Hematopoietic multipotent progenitor cell treated with erythropoietin and hydrocortisone succinate and interleukin-3 and kit ligand, for 8 days (in vitro differentiated cells): ENCODE measurements around the gene LZTS3.
"Not testable (repeated sequence)": the region's sequence is repeated elsewhere in the genome, so short reads cannot be mapped to it uniquely, and the experiment has no call there.

Experiments used
- DNase-seq: peaks from one replicate; pipeline ENCODE4 v3.0.0-alpha.2; 2015

LZTS3 gene

DNA sequence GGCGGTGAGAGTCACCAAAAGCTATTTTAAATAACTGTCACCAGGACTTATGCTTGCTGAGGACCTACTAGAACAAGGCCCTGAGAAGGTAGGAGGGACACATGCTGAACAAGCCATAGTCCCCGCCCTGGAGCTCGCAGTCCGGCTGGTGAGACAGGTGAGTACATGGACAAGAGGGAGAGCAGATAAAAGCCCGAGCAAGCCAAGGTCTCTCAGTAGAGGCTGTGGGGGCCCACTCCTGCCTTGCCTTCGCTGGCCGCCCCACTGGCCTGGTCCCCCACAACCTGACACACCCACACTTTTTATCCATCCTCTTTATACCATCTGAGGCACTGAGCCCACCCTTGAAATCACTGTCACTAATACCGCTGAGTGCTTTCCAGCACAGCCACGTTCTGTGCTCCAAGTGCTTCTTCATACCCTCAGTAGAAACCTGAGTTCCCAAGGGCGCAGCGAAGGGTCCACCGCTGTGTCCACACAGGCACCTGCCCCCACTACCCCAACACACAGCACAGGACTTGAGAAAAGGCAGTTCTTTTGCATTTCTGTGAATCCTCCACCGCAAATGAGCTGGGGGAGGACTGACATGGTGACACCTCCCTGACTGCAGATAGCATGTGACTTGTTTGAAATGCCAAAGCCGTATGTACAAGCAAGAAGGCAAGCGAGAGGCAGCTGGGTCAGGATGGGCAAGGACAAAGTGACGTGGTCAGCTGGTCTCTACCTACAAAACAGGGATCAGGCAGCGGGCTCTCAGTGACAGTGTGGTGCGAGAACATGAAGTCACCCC is 19.1 kb upstream of the LZTS3 start:
- no peak for DNase-seq

DNA sequence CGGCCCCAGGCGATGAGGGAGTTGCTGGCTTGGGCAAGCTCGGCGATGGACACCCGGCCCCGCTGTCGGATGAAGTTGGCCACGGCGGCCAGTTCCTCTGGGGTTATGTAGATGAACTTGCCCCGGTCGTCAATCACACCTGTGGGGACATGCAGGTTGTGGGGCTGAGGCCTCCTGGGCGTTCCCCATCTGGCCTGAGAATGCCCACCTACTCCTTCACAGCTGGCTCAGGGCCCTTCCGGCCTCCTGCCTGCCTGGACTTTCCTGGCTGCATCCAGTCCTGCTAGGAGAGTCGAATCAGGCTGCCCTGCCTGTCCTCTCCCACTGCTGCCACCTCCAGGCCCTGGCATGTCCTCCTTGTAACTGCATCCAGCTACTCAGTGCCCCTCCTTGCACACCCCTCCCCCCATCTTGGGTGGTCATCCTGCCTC is 17.3 kb upstream of the LZTS3 start:
- no peak for DNase-seq

DNA sequence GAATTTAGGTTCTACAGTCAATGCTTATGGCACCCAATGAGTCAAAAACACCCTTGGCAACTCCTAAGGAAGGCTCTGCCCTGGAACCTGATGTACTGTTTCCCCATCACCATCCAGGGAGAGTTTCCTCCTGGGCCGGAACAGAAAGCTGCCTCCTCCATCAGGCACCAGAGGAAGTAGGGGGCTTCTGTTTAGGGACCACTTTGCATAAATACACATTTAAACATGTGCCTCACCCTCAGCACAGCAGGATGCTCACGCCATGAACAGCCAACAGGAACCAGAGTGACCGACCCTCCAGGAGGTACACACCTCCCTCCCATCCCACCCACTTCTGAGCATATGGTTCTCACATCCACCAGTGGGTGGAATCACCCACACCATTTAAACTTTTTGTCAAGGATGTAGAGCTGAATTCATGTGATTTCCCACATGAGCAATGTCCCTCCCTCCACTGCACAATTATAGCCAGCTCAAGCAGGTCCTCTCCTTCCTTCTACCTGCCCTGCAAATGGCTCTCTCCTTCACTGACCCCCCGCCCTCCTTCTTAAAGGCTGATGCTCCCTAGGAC is 16.3 kb upstream of the LZTS3 start:
- DNase-seq, result no peak

DNA sequence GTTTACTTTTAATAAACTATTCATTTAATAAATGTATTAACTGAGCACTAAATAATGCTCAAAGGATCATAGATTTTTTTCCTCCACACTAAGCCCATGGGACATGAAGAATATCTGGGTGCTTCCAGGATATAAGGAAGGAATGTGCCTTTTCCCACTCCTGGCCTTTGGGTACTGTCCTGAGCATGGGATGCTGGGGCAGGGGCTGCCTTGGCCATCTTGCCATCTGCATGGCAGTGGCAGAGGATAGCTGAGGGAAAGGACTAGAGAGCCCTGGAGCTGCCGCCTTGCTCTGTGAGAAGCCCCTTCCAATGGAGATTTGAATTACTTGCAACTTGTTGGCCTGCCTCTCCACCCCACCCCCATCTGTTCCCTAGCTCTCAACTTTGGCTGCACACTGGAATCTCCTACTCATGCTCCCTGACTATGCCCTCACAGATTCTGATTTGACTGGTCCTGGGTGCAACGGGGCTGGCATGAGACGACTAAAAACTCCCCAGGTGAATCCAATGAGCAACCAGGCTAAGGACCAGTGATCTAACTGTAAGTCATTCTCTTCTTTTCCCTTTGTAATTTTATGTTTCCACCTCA is 15.6 kb upstream of the LZTS3 start:
- no peak for DNase-seq

DNA sequence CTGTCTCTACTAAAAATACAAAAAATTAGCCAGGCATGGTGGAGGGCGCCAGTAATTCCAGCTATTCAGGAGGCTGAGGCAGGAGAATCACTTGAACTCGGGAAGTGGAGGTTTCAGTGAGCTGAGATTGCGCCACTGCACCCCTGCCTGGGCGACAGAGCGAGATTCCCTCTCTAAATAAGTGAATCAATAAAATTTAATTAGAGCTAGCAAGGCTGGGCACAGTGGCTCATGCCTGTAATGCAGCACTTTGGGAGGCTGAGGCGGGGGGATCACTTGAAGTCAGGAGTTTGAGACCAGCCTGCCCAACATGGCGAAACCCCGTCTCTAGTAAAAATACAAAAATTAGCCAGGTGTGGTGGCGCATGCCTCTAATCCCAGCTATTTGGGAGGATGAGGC is 14.5 kb upstream of the LZTS3 start:
- DNase-seq, result not testable (repeated sequence)

DNA sequence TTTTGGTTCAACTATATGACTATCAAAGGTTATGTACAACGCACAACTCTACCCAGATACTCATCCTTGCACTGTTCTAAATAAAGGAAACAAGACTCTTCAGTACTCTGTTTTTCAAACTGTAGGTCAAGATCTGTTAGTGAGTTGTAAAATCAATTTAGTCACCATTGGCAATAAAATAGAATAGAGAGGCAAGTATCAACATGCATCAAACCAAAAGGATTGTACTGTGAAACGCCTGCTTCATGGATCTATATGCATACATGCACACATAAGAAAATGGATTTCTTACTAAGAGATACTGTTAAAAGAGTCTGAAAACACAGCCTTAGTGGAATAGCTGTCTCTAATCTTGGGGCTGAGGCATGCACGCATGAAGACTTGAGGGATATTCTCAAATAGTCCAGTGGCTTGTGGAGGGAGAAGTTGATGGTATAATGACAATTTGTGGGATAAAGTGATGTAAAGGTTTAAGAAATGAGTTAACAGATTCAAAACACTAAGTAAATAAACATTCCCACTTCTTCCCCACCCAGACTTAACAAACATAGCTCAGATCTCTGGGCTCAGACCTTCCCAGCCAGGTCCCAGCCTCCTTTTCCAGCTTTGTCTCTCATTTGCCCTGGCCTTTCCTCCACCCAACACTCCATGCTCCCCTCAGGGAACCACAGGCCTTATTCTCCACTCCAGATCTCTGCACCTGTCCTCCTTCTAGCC is 10.7 kb upstream of the LZTS3 start:
- no peak for DNase-seq

DNA sequence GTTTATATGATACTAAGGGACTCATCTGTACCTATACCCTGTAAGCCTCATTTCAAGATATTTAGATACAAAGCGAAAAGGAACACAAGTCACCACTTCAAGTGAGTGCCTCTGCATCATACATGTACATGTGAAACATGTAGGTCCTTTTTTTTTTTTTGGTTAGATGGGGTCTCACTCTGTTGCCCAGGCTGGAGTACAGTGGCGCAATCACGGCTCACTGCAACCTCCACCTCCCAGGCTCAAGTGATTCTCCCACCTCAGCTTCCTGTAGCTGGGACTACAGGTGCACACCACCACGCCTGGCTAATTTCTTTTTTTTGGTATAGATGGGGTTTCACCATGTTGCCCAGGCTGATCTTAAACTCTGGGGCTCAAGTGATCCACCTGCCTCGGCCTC is 9.1 kb upstream of the LZTS3 start:
- not testable (repeated sequence) for DNase-seq

DNA sequence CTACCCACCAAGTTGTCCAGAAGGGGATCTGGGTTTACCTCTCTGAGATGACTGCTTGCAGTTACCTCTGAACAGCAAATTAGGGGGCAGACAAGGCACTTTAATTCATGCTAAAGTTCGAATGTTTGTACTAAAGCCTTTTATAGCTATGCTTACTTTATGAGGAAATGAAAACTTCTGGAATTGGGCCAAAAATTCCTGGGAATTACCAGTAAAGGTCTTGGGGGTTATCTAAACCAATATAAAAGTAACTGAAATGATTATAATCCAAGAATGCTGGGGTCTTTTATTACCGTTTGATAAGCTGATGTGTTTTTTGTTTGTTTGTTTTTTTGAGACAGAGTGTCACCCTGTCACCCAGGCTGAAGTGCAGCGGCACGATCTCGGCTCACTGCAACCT is 7.9 kb upstream of the LZTS3 start:
- DNase-seq, result no peak

DNA sequence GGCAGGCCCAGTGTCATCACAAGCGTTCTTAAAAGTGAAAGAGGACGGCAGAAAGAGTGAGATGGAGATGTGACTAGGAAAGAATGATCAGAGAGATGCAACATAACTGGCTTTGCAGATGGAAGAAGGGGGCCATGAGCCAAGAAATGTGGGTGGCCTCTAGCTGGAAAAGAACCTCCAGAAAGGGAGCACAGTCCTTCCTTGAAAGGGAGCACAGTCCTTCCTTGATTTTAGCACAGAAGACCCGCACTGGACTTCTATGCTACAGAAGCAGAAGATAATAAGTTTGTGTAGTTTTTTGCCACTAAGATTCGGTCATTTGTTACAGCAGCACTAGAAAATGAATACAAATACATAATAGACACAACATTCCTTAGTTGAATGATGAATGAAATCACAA is 7.0 kb upstream of the LZTS3 start:
- DNase-seq, result no peak

DNA sequence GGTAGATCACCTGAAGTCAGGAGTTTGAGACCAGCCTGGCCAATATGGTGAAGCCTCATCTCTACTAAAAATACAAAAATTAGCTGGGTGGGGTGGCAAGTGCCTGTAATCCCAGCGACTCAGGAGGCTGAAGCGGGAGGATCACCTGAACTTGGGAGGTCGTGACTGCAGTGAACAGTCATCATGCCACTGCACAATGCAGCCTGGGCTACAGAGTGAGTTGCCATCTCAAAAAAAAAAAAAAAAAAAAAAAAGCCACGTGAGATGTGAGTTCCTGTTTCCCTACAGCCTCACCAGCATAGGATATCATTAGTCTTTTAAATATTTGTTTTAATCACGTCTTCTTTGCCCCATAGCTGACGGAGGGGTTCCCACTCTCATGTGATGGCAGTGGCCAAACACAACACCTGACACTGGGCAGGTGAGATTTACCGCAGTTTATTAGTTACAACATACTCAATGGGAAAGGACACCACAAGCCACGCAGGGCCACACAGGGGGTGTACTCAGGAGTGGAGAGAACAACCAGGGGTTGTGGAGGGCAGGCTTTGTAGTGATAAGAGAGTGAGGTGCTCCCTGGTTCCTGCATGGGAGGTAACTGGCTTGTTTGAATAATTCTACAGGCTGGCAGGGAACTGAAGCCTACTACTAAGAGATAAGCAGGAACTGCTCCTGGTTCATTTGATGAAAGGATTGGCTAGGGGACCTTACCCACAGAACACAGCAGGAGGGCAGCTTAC is 4.6 kb upstream of the LZTS3 start:
- peak; percentile 79 for DNase-seq

DNA sequence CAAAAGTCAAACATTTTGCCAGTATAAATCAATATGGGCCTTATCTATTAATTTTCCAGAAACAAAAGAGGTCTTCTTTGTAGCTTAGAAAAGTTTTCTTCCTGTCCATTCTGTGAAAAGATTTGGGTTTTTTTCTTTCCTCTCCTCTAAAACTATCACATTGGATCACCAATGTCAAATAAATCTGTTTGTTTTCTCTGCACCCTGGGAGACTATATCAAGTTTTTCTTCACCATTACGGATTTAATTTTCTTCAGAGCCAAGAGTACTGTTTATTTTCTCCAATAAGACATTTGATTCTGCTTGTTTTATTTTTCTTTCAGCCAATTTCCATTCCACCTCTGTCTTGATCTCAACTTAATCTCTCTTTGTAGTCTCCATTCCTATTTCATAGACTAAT is 1.9 kb upstream of the LZTS3 start:
- DNase-seq, result no peak

DNA sequence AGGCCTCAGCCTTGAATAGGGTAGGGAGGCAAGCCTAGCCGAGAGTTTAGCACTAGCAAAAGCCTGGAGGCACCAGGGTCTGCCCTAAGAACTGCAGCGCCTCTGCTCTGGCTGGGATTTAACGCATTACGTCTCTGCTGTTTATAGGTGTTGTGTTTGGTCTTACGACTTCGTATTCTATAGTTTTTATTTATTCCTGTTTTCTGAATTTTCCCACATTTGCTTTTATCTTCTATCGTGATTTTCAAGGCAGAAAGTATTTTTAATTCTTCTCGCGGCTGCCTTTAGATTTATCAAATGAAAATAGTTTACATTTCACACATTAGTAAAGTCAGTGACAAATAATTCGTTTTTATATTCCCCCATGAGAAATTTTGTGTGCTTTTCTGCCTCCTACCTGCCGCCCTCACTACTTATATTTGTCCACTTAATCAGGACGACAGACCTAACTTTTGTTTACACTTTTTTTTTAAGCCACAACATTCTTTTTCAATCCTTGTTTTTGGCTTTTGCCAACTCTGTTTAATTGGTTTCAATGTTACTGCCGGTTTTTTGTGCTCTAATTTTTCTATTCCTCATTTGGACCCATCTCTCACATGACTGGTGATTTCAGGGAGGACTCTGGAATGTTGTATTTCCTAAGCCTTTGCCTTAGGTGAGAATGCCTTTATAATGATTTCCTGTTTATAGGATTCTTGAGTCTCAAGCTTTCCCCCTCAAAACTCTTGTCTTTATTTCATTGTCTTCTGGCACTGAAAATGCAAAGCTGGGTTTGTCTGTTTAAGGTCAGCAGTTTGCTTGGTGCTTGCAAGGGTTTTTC is 1.3 kb upstream of the LZTS3 start:
- no peak for DNase-seq

DNA sequence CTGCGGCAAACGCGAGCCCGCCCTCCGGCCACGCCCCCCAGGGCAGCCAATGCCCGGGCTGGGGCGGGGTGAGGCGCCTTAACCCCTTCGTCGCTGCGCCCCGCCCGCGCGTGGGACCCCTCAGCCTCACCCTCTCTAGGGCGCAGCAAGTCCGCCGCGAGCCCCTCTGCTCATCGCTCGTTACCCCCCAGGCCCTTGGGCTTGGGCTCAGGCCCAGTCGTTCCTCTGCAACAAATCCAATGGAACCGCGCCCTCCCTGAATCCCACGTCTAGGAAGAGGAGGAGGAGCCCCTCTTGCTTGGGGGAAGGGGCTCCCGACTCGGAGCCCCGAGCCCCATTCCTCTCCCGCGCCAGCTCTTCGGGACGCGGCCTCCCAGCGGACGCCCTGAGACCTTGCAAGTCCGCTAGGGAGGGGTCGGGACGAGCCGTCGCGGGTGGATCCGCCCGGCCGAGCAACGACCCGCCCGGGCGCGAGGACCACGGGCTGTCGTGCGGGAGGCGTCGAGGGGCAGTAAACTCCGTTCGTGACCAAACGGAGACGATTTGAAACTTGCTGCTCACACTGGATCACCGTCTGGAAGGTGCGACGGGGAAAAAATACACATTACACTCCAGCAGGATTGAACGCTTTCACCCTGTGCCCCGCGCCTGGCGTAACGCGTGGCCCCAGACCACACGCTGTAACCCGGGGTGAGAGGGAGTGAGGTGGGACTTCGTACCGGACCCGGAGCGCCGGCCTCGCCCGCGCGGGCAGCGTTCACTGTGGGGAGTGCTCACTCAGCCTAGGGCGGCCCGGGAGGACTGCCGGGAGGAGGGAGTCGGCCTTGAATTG is 477 bp upstream of the LZTS3 start:
- DNase-seq, result peak; percentile 77

DNA sequence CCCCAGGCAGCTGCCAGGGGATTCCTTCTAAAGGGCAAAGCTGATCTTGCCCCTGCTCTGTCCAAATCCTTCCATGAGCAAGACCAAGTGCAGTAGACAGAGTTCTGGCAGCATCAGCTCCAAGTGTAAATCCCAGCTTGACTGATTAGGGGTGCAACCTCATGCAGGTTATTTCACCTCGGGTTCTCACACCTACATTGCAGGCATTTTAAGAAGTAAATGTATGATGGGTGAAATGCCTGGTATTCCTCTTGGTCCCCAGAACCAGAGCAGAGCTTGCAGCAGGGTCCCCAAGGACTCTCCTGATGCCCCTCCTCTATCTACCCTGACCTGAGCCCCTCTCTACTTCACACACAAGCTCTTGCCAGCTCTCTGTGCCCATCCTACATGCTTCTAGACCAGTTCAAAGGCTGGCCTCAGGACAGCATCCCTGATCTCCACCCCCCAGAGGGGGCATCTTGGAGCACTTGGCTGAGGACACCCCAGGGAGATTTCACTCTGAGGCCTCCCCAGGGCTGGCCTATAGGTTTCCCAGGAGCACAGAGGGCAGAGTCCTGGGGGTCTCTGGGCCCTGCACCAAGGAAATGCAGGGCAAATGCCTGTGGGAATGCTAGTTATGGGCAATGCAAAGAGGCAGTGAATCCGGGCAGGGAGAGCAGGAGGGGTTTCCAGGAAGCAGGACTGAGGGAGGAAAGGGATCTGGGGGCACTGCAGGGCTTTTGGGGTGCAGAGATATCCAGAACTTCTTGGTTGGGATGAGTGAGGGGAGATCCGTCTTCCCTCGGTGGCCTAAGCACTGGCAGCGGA is 1.0 kb downstream of the LZTS3 start:
- no peak for DNase-seq

DNA sequence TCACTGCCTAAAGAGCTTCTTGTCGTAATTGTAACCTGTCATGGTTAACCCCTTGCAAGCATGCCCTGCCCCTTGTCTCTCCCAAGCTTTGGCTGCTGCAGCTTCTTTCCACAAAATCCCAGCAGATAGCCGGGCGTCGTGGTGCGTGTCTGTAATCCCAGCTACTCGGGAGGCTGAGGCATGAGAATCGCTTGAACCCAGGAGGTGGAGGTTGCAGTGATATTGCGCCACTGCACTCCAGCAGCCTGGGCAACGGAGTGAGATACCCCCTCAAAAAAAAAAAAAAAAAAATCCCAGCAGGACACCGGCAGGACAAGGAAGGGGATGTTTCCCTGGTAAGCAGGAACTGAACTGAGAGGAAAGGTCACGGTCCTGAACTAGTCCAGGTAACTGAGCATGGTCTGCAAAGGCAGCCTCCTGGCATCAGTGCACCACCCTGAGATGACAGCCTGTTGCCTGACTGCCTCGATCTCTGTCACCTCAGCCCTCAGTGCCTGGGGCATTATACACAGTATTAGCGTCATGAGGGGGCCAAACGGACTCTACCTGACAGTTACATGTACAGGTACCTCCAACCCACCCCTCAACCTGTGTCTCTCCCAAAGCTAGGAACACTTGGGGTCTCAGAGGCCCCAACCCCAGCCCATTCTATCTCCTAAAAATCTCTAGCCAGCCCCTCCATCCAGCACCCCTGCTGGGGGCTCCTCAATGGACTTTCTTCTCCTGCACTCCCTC is 1.8 kb downstream of the LZTS3 start:
- DNase-seq, result no peak

DNA sequence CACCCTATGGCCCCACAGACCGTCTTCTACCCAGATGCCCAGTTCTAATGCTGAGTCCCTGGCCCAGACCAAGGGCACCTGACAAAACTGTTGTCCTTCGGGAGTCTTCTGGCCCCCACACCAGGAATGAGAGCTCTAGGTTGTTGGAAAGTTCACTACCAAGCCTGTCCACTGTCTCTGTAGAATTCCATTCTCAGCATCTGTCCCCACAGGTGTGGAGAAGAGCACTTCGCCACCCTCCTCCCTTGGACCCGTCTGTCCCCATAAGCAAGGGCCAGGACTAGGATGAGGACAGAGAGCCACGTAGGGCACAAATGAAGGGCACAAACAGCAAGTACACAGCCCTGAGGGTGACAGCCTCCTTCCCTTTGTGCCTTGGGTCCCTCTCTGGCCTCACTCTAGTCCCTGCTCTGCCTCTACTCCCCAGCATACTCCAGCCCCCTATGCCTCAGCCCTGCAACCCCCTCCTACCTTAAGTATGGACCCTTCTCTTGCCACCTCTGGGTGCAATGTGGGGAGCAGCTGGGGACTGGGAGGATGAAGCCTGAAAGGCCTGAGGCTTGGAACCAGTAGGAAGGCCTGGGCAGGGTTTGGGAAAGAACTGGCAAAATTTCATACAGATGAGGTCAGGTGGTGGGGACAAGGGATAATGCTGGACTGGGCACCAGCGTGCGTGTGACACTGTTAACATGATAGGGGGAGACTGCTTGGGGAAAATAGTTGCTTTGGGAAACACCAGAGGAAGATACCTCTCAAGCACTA is 4.3 kb downstream of the LZTS3 start:
- DNase-seq, result no peak

DNA sequence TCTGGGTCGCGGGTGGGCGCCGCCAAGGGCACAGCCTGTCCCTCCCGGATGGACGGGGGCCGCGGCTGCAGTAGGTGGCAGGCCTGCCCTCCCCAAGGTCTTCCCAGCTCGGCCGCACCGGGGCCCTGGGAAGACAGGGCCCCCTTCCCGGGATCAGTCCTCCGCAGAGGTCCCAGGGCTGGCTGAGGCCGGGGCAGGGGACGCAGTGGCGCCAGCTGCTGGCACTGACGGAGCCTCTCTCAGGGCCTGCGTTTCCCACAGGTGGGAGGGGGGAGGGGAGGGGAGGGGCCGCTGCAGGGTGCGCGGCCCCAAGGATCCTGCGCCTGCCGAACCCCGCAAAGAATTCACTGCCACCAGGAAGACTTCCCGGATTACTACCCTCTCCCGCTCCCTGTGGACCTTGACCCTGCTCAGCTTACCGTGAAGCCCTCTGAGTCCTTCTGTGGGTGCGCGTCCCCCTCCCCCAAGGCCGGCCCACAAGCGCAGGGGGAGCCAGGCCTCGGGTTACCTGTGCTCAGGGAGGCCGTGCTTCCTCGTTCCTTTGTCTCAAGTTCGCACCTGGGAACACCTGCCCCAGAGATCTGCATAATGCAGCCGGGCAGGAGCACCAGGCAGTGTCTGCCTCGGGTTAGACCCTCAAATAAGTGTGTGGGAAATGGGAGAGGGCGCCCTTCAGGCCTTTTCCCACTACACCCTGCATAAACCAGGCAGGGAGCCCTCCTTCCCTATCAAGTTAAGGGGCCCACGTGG is 5.1 kb downstream of the LZTS3 start:
- no peak for DNase-seq

DNA sequence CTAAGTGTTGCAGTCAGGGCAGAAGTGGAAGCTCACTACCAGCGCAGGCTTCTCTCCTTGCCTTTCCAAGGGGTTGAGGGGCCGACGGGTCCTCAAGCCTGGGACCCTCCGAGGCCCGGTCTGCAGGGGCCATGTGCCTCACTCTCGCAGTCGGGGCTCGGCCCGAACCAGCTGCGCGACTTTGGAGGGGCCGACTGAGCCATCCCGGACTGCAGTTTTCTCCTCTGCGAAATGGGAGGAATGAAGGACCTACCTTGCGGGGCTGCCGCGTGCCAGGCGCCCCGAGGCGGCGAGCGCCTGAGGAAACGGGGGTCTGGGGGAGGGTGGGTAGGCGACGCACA is 5.6 kb downstream of the LZTS3 start:
- DNase-seq, result no peak
